Activated B cell treated with CpG ODN at 0.5 μM for 24 hours (primary cell): Measurements from ENCODE around the gene PTGFR. TPM values are rescaled to one million over a fixed set of nuclear protein-coding genes. Genes with fewer than 3 reads are reported as not detected.

Experiments used
- ATAC-seq: fragments of 200-7000 bp; cut with Tn5 transposase; one replicate; pipeline ENCODE4 v1.10.0; 2021; ENCODE audit warnings: low read depth, mild to moderate bottlenecking, moderate library complexity
- CTCF ChIA-PET: fragments of 350-600 bp; sonication (Branson Sonifier 250); formaldehyde crosslinking; loops from one replicate; lab custom pipeline; 2021; ENCODE audit warnings: antibody characterized with exemption; lab: Charles Lee
- POLR2A ChIA-PET: fragments of 350-600 bp; sonication (Branson Sonifier 250); formaldehyde crosslinking; loops from one replicate; lab custom pipeline; 2021; ENCODE audit warnings: antibody characterized with exemption; lab: Charles Lee
- DNase-seq: peaks from one replicate; pipeline ENCODE4 v3.0.0; 2022
- H3K27ac Mint-ChIP-seq: one replicate; pipeline ENCODE4 v1.8.0; 2020; ENCODE audit warnings: mixed read lengths
- H3K27me3 Mint-ChIP-seq: one replicate; pipeline ENCODE4 v1.8.0; 2021; ENCODE audit warnings: mixed read lengths
- H3K36me3 Mint-ChIP-seq: one replicate; pipeline ENCODE4 v1.8.0; 2021; ENCODE audit warnings: low read depth, mixed read lengths
- H3K4me1 Mint-ChIP-seq: one replicate; pipeline ENCODE4 v1.8.0; 2021; ENCODE audit warnings: mixed read lengths
- H3K4me3 Mint-ChIP-seq: one replicate; pipeline ENCODE4 v1.8.0; 2020; ENCODE audit warnings: mild to moderate bottlenecking, mixed read lengths
- H3K9me3 Mint-ChIP-seq: one replicate; pipeline ENCODE4 v1.8.0; 2020; ENCODE audit warnings: mixed read lengths
- intact Hi-C: fragments of 100-400 bp; cut with micrococcal nuclease; formaldehyde crosslinking; loops from one replicate; pipeline ENCODE4 v1.15.1; 2024
- total RNA-seq: library from RNA; stranded (reverse); gene quantifications from 2 replicates; pipeline ENCODE4 v1.2.3, GENCODE V29; 2022
- TF ChIP-seq, protein P1 (sequence below): fragments of 200-600 bp; IDR thresholded peaks from one replicate; pipeline ENCODE4 v1.8.0; 2022; ENCODE audit warnings: antibody characterized with exemption, mild to moderate bottlenecking

Gene PTGFR
- total RNA-seq, 1 donor from 2014 or later: not detected

DNA sequence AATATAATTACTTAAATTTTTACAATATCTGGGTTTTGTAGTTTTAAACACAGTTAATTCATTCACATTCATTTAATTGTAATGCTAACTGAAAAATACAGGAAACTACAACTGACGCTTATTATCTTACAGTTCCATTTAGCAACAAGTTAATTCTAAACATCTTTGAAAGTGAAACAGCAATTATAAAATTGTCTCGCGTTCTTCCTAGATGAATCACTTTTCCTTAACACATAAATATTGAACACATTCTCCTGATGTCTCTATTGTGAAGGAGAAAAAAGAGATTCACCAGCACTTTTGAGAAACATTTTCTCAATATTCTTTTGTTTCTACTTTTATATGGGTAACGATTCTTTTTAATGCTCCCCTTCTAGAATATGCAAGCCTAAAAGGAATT lies 6.4 kb downstream of the PTGFR start:
- no peak for DNase-seq
- intact Hi-C loops: no loop called here
- TF ChIP-seq, protein P1, sequence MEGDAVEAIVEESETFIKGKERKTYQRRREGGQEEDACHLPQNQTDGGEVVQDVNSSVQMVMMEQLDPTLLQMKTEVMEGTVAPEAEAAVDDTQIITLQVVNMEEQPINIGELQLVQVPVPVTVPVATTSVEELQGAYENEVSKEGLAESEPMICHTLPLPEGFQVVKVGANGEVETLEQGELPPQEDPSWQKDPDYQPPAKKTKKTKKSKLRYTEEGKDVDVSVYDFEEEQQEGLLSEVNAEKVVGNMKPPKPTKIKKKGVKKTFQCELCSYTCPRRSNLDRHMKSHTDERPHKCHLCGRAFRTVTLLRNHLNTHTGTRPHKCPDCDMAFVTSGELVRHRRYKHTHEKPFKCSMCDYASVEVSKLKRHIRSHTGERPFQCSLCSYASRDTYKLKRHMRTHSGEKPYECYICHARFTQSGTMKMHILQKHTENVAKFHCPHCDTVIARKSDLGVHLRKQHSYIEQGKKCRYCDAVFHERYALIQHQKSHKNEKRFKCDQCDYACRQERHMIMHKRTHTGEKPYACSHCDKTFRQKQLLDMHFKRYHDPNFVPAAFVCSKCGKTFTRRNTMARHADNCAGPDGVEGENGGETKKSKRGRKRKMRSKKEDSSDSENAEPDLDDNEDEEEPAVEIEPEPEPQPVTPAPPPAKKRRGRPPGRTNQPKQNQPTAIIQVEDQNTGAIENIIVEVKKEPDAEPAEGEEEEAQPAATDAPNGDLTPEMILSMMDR: no peak
- ChIA-PET POLR2A (no interaction called here), CTCF (no interaction called here)
- Mint-ChIP-seq H3K36me3 (no peaks in the 10 kb centered on the region), H3K4me3 (no peak overlapping the region), H3K27ac (no peak overlapping the region), H3K9me3 (no peaks in the 10 kb centered on the region), H3K27me3 (peaks cover under 1% of the 10 kb centered on the region), H3K4me1 (no peaks in the 10 kb centered on the region)
- no peak for ATAC-seq

DNA sequence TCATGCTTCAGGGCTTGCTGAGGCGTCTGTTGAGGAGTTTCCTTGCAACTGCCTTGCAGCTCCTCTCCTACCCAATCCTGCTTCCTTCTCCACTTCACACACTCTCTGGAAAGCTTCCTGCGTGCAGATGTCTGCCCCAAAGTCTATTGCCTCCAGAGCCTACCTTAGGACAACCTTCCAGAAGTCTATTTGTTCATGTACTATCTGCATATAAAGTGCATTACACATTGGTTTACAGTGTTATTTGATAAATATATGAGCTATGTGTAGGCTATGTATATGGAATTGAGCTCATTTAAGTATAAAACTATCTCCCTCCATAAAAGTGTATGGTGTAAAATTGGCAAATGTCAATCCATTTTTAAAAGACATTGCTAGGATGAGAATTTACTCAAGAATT lies 9.8 kb downstream of the PTGFR start:
- no peak for DNase-seq
- ChIA-PET POLR2A (interaction anchor here (0.7 kb wide), 1 partner anchor 20 kb away, joined by 3 read pairs; no protein-coding TSS in a partner anchor), CTCF (no interaction called here)
- no peaks in the 10 kb centered on the region for H3K36me3 Mint-ChIP-seq
- H3K4me3 Mint-ChIP-seq: no peak overlapping the region
- no peaks in the 10 kb centered on the region for H3K4me1 Mint-ChIP-seq
- intact Hi-C loops: no loop called here
- no peak overlapping the region for H3K27ac Mint-ChIP-seq
- H3K27me3 Mint-ChIP-seq: no peaks in the 10 kb centered on the region
- no peak for ATAC-seq
- no peaks in the 10 kb centered on the region for H3K9me3 Mint-ChIP-seq
- TF ChIP-seq, protein P1: no peak

DNA sequence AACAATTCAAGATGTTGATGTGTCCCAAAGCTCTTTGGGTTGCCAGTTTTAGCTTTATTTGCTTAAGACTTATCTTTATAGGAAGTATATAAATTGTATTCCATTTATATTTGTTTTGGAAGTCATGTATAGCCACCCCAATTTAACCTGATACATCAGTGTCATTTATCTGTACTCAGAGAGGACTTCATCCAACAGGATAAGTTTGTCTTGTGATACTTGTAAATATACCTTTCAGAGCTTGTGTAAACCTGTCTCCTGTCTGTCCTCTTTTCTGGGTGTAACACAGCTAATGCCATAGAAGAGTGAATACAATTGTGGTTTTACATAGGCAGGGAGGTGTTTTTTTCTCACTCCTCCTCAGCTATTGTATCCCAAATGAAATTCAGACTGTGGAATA lies 10.4 kb downstream of the PTGFR start:
- CTCF ChIA-PET: no interaction called here

DNA sequence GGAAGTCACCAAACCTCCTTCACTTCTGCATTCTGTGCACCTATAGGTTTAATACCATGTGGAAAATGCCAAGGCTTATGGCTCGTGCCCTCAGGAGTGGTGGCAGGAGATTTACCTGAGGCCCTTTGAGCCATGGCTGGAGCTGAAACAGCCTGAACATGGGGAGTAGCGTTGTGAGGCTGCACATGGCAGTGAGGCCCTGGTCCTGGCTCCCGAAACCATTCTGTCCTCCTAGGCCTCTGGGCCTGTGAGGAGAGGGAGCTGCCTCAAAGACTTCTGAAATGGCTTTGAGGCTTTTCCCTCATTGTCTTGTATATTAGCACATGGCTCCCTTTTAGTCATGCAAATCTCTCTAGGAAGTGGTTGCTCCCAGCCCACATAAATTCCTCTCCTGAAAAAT lies 20.6 kb downstream of the PTGFR start:
- ChIA-PET CTCF (no interaction called here), POLR2A (no interaction called here)
- Mint-ChIP-seq H3K9me3 (peaks cover 12% of the 10 kb centered on the region), H3K27ac (no peak overlapping the region), H3K36me3 (no peaks in the 10 kb centered on the region), H3K4me1 (no peaks in the 10 kb centered on the region), H3K27me3 (no peaks in the 10 kb centered on the region), H3K4me3 (no peak overlapping the region)
- TF ChIP-seq, protein P1: no peak
- no peak for DNase-seq
- no peak for ATAC-seq
- intact Hi-C loops: no loop called here

More for the DNA sequence above, 10.4 kb downstream of the PTGFR start:
- intact Hi-C loops: no loop called here
- Mint-ChIP-seq H3K27me3 (no peaks in the 10 kb centered on the region), H3K9me3 (no peaks in the 10 kb centered on the region), H3K4me3 (no peak overlapping the region), H3K4me1 (no peaks in the 10 kb centered on the region), H3K27ac (no peak overlapping the region), H3K36me3 (no peaks in the 10 kb centered on the region)
- DNase-seq (no peak), ATAC-seq (no peak)
- POLR2A ChIA-PET: no interaction called here
- TF ChIP-seq, protein P1: no peak

DNA sequence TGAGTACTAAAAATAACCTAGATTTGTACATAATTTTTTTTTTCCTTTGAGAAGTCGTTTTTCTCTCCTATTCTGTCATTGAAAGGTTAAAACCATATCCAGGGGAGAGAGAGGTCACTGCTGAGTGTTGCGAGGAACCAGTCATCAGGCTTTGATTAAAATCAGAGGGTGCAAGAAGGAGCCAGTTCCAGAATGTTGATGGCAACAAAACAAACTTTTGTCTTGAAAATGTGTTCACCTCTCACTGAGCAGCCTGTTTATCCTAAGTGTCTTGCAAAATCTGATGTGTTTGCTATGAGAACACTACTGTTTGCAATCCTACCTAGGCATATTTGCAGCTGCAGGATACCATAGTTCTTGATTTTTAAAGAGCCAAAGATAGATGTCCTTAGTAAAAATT lies 25.9 kb downstream of the PTGFR start:
- CTCF ChIA-PET: no interaction called here
- Mint-ChIP-seq H3K4me1 (no peaks in the 10 kb centered on the region), H3K36me3 (no peaks in the 10 kb centered on the region), H3K9me3 (peaks cover 3% of the 10 kb centered on the region), H3K4me3 (no peak overlapping the region), H3K27ac (no peak overlapping the region), H3K27me3 (no peaks in the 10 kb centered on the region)
- ATAC-seq (no peak), DNase-seq (no peak)
- TF ChIP-seq, protein P1: no peak
- POLR2A ChIA-PET: no interaction called here
- intact Hi-C loops: no loop called here
